Measurements from ENCODE around the gene CARMIL1.

The CARMIL1 gene

GRCh38 chr6:25450469-25451198, 171.5 kb downstream of the CARMIL1 start:
- DNase-seq: no peak

DNA sequence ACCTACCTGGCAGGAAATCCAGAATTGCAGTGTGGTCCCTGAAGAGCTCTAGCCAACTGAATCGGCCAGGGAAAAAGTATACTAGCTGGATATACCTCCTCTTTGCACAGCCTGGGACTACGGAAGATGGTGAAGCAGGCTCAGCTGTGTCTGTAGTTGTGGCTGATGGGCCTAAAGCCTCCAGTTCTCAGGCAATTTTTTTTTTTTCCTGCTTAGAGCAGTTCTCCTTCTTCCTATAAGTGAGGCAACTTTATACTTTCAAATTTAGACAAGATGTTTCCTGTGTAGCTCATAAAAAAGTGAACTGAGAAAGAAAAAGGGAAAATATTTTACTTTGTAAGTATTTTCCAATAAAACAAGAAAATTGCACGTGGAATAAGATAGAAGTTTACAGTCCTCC, 172.9 kb downstream of the CARMIL1 start:
- DNase-seq: no peak

GRCh38 chr6:25453288-25453687, 174.1 kb downstream of the CARMIL1 start:
- DNase-seq: no peak

DNA sequence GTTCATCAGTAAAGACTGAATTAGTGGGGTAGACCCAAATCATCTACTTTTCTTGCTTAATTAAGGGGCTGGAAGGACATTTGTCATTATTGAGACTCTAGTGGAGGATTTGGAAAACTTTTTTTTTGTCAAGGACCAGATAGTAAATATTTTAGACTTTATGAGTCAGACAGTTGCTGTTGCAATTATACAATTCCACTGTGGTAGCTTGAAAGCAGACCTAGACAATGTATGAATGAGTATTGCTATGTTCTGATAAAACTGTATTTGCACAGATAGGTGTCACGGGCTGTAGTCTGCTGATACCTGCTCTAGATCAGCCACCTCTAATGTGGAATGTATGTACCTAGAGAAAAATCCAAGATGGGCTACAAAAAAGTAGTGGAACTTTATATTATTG, 175.0 kb downstream of the CARMIL1 start:
- DNase-seq: peak; percentile 9

- DNase-seq: no peak
Observed at GRCh38 chr6:25456249-25457040, 177.3 kb downstream of the CARMIL1 start.

DNA sequence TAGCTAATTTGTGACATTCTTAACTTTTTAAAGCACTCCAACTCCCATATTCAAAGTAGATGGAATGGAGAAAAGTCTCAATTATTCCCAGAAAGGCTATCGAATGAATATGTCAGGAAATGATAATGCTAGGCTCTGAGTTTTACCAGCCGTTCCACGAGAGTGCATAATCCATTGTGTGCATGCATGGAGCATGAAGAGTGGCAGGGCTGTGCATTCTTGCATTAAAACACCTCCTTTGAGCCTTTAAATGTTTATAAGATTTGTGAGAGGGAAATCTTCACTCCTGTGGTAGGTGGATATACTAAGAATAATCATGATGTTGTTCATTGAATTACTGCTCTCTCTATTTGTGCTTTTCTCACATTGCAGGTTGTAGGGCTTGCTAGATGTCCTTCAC, 178.3 kb downstream of the CARMIL1 start:
- DNase-seq: no peak

DNA sequence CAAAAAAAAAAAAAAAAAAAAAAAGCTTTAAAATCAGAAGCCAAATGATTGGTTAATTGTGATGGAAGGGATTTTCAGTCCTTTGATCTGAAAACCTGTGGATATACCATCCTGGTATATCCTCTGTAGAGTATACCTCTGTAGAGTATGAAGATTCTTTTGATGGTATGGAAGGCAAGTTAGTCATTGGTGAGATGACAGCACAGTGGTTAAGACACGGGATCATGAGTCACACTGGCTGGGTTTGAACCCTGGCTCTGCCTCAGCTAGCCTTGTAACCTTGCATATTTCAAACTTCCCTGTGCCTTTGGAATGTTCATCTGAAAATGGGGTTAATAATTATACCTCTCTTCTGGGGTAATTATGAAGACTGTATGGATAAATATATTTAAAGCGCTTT, 179.3 kb downstream of the CARMIL1 start:
- DNase-seq: peak; percentile 83

GRCh38 chr6:25462235-25462897, 183.2 kb downstream of the CARMIL1 start:
- DNase-seq: no peak

- no peak for DNase-seq
Observed at GRCh38 chr6:25463441-25463840, 184.3 kb downstream of the CARMIL1 start.

- DNase-seq: no peak
Observed at GRCh38 chr6:25464225-25464624, 185.1 kb downstream of the CARMIL1 start.

DNA sequence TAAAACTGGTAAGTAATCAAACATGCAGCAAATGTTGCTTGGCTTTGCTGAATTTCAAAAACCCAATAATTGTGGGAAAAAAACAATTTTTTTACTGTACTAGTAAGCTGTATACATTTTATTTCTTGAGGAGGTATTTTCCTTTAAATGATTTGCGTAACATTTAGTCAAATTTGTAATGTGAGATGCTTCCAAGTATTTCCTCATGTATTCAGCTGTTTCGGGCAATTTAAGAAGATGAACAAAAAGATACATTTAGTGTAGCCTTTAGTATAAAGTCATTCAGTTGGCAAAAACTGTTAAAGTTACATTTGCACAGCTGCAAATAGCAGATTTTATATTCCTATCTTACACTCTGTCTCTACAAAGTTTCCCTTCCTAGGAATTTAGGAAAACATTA, 186.8 kb downstream of the CARMIL1 start:
- no peak for DNase-seq

DNA sequence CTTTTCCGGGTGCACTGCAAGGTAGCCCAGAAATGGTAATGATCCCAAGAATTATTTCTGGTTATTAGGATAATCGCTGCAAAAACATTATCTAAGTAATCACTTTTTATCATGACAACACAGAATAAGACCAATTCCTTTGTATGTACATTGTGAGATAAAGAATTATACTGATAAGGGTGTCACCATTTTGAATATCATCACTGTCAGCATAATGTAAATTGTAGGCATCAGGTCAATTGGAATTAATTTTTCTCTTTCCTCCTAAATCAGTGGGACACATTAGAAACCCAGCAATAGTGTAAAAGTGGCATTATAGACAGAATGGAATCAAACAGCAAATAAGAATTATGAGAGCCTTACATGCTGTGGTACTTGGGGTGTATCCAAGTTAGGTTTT, 189.7 kb downstream of the CARMIL1 start:
- no peak for DNase-seq

DNA sequence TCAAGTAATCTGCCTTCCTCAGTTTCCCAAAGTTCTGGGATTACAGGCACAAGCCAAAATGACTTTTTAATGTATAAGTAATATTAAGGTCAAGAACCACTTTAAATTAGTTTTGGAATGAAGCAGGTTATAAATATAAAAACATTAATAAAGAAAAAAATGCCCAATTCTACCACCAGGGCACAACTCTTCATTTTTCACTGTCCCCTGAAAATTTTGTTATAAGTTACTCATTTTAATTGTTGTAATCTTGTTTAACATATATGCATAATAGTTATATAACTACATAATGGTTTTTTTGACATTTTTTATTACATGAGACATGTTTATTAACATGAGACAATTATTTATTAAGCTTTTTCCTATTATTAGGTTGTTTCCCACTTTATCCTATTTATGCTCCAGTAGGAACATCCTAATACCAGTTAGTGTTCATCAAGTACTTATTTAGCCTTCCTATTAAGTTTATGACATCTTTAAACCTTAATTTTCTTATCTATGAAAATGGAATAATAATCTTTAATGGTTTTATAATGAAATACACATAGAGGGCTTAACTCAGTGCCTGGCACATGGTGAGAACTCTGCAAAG, 190.7 kb downstream of the CARMIL1 start:
- no peak for DNase-seq

- no peak for DNase-seq
Observed at GRCh38 chr6:25472306-25472705, 193.1 kb downstream of the CARMIL1 start.

DNA sequence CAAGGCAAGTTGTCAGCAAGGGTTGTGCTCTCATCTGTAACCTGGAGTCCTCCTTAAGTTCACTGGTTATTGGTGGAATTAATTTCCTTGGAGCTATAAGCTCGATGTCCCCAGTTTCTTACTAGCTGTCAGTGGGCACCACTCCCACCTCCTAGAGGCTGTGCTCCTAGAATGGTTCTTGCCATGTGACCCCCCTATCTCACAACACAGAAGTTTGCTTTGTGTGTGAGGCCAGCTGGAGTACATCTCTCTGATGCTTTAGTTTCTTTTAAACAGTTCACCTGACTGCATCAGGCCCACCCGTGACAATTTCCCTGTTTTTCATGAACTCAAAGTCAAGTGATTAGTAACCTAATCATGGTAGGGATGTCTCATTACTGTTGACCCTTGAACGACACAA, 193.7 kb downstream of the CARMIL1 start:
- no peak for DNase-seq

DNA sequence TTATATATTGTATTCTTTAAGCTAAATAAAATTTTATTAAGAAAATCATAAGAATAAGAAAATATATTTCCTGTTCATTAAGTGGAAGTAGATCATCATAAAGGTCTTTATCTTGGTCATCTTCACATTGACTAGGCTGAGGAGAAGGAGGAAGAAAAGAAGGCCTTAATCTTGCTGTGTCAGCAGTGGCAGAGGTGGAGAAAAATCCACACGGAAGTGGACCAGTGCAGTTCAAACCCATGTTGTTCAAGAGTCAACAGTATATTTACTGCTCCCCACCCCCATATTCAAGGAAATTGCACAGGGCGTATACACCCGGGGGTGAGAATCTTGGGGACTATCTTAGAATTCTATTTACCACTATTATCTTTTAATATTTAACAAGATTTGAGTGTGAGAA, 194.3 kb downstream of the CARMIL1 start:
- no peak for DNase-seq

DNA sequence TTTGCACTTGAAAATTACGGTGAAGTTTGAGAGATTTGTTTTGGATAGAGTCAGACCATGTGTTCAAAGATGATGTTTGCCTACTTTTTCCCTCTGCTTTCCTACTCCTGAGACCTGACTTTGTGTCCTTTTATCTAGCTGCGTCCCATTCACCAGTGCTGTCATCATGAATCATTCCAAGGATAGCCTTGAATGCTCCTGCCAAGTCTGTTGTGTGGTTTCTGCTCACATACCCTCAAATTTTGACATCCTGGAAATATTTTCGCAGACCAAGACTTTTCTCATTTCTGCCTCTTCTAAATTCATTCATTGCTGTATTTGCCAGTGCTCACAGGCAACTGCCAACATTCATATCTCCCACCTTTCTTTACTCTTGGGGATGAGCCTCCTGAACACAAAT, 197.0 kb downstream of the CARMIL1 start:
- DNase-seq: peak; percentile 73

DNA sequence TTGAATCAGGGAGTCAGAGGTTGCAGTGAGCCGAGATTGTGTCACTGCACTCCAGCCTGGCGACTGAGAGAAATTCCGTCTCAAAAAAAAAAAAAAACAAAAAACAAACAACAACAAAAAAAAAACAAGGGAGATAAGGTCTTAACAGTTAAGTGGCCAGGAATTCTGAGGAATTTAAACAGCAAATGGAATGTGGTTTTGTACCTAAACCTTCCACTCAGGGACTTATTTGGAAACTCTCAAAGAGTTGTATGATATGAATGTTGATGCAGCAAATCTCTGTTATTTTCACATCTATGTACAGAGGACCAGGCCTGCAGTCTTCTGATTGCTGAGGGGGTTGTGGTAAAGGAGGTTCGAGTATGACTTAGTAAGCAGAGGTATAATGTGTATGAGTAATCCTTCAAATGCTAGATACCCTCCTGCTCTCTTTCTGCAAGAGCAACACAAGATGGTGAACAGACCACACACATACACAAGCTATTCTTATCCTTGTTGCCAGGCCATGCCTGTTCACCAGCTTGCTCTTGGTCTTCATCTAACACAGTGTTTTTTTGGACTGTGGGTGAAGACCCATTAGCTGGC, 197.9 kb downstream of the CARMIL1 start:
- peak; percentile 82 for DNase-seq

GRCh38 chr6:25478973-25479372, 199.8 kb downstream of the CARMIL1 start:
- no peak for DNase-seq

- DNase-seq: no peak
Observed at GRCh38 chr6:25481267-25481666, 202.1 kb downstream of the CARMIL1 start.

GRCh38 chr6:25482996-25483395, 203.8 kb downstream of the CARMIL1 start:
- no peak for DNase-seq

- DNase-seq: no peak
Observed at GRCh38 chr6:25483943-25484342, 204.8 kb downstream of the CARMIL1 start.

DNA sequence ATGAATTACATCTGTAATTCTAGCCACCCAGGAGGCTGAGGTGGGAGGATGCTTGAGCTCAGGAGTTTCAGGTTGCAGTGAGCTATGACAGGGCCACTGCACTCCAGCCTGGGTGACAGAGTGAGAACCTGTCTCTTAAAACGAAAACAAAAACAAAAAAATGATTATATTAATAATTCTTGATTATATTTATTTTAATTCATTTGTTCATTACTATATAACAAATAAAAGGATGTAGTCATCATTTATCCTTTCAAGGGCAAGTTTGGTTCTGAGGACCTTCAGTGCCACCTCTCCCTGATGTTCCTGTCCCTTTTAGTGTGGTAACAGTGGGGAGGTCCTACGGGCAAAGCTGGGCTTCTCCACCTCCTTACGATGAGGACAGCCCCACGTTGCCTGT, 205.7 kb downstream of the CARMIL1 start:
- no peak for DNase-seq

Measured in fibroblast of skin of right biceps (primary cell).